HEK293 (cell line): ENCODE measurements around the gene IFRD2.
A peak's percentile ranks its signal among the peaks of the same experiment; 100 is the strongest.

Experiments used
- ATF2 ChIP-seq: fragments of 450-650 bp; formaldehyde crosslinking; IDR thresholded peaks from 2 replicates; pipeline ENCODE4 v1.5.1; 2016; ENCODE audit warnings: missing biosample characterization, missing genetic modification characterization, low read depth
- EGR2 ChIP-seq: fragments of 450-650 bp; formaldehyde crosslinking; IDR thresholded peaks from 2 replicates; pipeline ENCODE4 v1.5.1; 2016; ENCODE audit warnings: low read depth, missing biosample characterization, missing genetic modification characterization
- GLIS1 ChIP-seq: fragments of 450-650 bp; formaldehyde crosslinking; IDR thresholded peaks from 2 replicates; pipeline ENCODE4 v1.5.1; 2016; ENCODE audit warnings: missing biosample characterization, missing genetic modification characterization
- KLF1 ChIP-seq: fragments of 450-650 bp; formaldehyde crosslinking; IDR thresholded peaks from 2 replicates; pipeline ENCODE4 v1.5.1; 2016; ENCODE audit warnings: missing biosample characterization, missing genetic modification characterization
- KLF9 ChIP-seq: fragments of 450-650 bp; formaldehyde crosslinking; IDR thresholded peaks from 2 replicates; pipeline ENCODE4 v1.5.1; 2016; ENCODE audit warnings: missing biosample characterization, missing genetic modification characterization, low read depth
- OSR2 ChIP-seq: fragments of 450-650 bp; formaldehyde crosslinking; IDR thresholded peaks from 2 replicates; pipeline ENCODE4 v1.5.1; 2016; ENCODE audit warnings: missing biosample characterization, missing genetic modification characterization
- ZBTB10 ChIP-seq: fragments of 450-650 bp; formaldehyde crosslinking; IDR thresholded peaks from 2 replicates; pipeline ENCODE4 v1.5.1; 2016; ENCODE audit warnings: missing biosample characterization, missing genetic modification characterization
- ZBTB17 ChIP-seq: fragments of 450-650 bp; formaldehyde crosslinking; IDR thresholded peaks from 2 replicates; pipeline ENCODE4 v1.5.1; 2016; ENCODE audit warnings: missing biosample characterization, missing genetic modification characterization
- ZEB2 ChIP-seq: fragments of 450-650 bp; formaldehyde crosslinking; IDR thresholded peaks from 2 replicates; pipeline ENCODE4 v1.5.1; 2016; ENCODE audit warnings: missing biosample characterization, missing genetic modification characterization
- ZNF133 ChIP-seq: fragments of 450-650 bp; formaldehyde crosslinking; IDR thresholded peaks from 2 replicates; pipeline ENCODE4 v1.5.1; 2016; ENCODE audit warnings: missing biosample characterization, missing genetic modification characterization
- ZNF2 ChIP-seq: fragments of 450-650 bp; formaldehyde crosslinking; IDR thresholded peaks from 2 replicates; pipeline ENCODE4 v1.5.1; 2016; ENCODE audit warnings: missing biosample characterization, missing genetic modification characterization
- ZNF350 ChIP-seq: fragments of 450-650 bp; formaldehyde crosslinking; IDR thresholded peaks from 2 replicates; pipeline ENCODE4 v1.5.0; 2017; ENCODE audit warnings: missing biosample characterization, mild to moderate bottlenecking, missing genetic modification characterization
- ZNF398 ChIP-seq: fragments of 450-650 bp; formaldehyde crosslinking; IDR thresholded peaks from 2 replicates; pipeline ENCODE4 v1.5.1; 2017; ENCODE audit warnings: missing biosample characterization, missing genetic modification characterization
- ZNF423 ChIP-seq: fragments of 450-650 bp; formaldehyde crosslinking; IDR thresholded peaks from 2 replicates; pipeline ENCODE4 v1.5.1; 2016; ENCODE audit warnings: missing biosample characterization, missing genetic modification characterization
- ZNF449 ChIP-seq: fragments of 450-650 bp; formaldehyde crosslinking; IDR thresholded peaks from 2 replicates; pipeline ENCODE4 v1.5.1; 2017; ENCODE audit warnings: missing biosample characterization, mild to moderate bottlenecking, missing genetic modification characterization, moderate library complexity
- ZNF621 ChIP-seq: fragments of 450-650 bp; formaldehyde crosslinking; IDR thresholded peaks from 2 replicates; pipeline ENCODE4 v1.5.1; 2017; ENCODE audit warnings: missing biosample characterization, missing genetic modification characterization
- ZNF629 ChIP-seq: fragments of 450-650 bp; formaldehyde crosslinking; IDR thresholded peaks from 2 replicates; pipeline ENCODE4 v1.5.1; 2017; ENCODE audit warnings: missing biosample characterization, missing genetic modification characterization
- ZNF704 ChIP-seq: fragments of 450-650 bp; formaldehyde crosslinking; IDR thresholded peaks from 2 replicates; pipeline ENCODE4 v1.5.1; 2016; ENCODE audit warnings: missing biosample characterization, missing genetic modification characterization
- ZSCAN30 ChIP-seq: fragments of 450-650 bp; IDR thresholded peaks from 2 replicates; pipeline ENCODE4 v1.5.1; 2018; ENCODE audit warnings: missing biosample characterization, mild to moderate bottlenecking, missing genetic modification characterization, moderate library complexity
- TF ChIP-seq, protein P1 (sequence below): fragments of 450-650 bp; formaldehyde crosslinking; IDR thresholded peaks from 2 replicates; pipeline ENCODE4 v1.5.1; 2016; ENCODE audit warnings: missing biosample characterization, missing genetic modification characterization
- TF ChIP-seq, protein P2 (sequence below): fragments of 450-650 bp; formaldehyde crosslinking; IDR thresholded peaks from 2 replicates; pipeline ENCODE4 v1.5.1; 2016; ENCODE audit warnings: missing biosample characterization, missing genetic modification characterization
- TF ChIP-seq, protein P3 (sequence below): fragments of 450-650 bp; formaldehyde crosslinking; IDR thresholded peaks from 2 replicates; pipeline ENCODE4 v1.5.1; 2016; ENCODE audit warnings: missing biosample characterization, missing genetic modification characterization

IFRD2 gene

DNA sequence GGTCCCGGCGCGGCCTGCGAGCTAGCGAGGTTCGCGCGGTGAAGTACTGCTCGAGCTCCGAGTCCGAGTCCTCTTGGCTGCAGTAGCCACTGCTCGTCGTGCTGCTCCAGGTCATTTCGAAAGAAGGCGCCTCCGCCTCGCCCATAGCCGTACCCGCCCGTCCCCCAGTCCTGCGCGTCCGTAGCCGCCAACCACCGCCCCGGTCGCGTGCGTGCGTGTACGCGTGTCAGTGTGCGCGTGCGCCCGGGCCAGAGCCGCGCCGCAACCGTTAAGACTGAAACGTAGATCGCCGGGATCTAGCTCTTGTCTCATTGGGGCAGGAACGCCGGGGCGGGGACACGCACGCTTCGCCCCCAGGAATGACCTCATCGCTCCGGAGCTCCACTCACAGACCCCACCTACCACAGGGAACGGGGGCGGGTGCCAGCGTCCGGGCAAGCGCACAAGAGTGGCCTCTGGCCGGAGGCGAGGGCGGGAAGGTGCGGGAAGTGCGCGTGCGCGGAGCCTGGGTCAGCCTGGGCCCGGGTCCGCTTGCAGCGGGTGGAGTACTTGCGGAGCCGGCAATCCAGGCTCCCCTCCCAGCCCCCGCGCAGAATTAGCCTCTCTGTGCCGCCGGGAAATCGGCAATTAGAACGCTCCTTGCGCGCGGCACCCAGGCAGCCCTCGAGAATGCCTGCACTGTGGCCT lies 45.1 kb upstream of the IFRD2 start (continued):
- TF ChIP-seq ZNF2 (tag by site-specific recombination) (peak; percentile 70; the same call in 1 of the 2 replicates), ATF2 (tag by site-specific recombination) (peak; percentile 97), OSR2 (tag by site-specific recombination) (no peak), ZBTB10 (tag by site-specific recombination) (peak; percentile 77), ZEB2 (peak; percentile 80), ZBTB17 (peak; percentile 92), GLIS1 (tag by site-specific recombination) (peak; percentile 55), EGR2 (tag by site-specific recombination) (peak; percentile 83), ZNF423 (tag by site-specific recombination) (no peak), ZNF704 (tag by site-specific recombination) (no peak), KLF1 (peak; percentile 84), ZNF133 (tag by site-specific recombination) (peak; percentile 31; the same call in 1 of the 2 replicates), ZNF398 (tag by site-specific recombination) (0 out of 2 replicates have a peak, but pooled peaks have one; percentile 28), ZNF621 (no peak), ZSCAN30 (tag by site-specific recombination) (0 out of 2 replicates have a peak, but pooled peaks have one; percentile 43), KLF9 (tag by site-specific recombination) (peak; percentile 82), ZNF629 (tag by site-specific recombination) (peak; percentile 77), ZNF449 (no peak), ZNF350 (no peak)
- TF ChIP-seq, protein P1, sequence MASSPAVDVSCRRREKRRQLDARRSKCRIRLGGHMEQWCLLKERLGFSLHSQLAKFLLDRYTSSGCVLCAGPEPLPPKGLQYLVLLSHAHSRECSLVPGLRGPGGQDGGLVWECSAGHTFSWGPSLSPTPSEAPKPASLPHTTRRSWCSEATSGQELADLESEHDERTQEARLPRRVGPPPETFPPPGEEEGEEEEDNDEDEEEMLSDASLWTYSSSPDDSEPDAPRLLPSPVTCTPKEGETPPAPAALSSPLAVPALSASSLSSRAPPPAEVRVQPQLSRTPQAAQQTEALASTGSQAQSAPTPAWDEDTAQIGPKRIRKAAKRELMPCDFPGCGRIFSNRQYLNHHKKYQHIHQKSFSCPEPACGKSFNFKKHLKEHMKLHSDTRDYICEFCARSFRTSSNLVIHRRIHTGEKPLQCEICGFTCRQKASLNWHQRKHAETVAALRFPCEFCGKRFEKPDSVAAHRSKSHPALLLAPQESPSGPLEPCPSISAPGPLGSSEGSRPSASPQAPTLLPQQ (tag by site-specific recombination): peak; percentile 59
- TF ChIP-seq, protein P2, sequence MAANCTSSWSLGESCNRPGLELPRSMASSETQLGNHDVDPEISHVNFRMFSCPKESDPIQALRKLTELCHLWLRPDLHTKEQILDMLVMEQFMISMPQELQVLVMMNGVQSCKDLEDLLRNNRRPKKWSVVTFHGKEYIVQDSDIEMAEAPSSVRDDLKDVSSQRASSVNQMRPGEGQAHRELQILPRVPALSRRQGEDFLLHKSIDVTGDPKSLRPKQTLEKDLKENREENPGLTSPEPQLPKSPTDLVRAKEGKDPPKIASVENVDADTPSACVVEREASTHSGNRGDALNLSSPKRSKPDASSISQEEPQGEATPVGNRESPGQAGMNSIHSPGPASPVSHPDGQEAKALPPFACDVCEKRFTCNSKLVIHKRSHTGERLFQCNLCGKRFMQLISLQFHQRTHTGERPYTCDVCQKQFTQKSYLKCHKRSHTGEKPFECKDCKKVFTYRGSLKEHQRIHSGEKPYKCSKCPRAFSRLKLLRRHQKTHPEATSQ (tag by site-specific recombination): peak; percentile 89
- TF ChIP-seq, protein P3, sequence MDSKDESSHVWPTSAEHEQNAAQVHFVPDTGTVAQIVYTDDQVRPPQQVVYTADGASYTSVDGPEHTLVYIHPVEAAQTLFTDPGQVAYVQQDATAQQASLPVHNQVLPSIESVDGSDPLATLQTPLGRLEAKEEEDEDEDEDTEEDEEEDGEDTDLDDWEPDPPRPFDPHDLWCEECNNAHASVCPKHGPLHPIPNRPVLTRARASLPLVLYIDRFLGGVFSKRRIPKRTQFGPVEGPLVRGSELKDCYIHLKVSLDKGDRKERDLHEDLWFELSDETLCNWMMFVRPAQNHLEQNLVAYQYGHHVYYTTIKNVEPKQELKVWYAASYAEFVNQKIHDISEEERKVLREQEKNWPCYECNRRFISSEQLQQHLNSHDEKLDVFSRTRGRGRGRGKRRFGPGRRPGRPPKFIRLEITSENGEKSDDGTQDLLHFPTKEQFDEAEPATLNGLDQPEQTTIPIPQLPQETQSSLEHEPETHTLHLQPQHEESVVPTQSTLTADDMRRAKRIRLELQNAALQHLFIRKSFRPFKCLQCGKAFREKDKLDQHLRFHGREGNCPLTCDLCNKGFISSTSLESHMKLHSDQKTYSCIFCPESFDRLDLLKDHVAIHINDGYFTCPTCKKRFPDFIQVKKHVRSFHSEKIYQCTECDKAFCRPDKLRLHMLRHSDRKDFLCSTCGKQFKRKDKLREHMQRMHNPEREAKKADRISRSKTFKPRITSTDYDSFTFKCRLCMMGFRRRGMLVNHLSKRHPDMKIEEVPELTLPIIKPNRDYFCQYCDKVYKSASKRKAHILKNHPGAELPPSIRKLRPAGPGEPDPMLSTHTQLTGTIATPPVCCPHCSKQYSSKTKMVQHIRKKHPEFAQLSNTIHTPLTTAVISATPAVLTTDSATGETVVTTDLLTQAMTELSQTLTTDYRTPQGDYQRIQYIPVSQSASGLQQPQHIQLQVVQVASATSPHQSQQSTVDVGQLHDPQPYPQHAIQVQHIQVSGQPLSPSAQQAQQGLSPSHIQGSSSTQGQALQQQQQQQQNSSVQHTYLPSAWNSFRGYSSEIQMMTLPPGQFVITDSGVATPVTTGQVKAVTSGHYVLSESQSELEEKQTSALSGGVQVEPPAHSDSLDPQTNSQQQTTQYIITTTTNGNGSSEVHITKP (tag by site-specific recombination): peak; percentile 19; the same call in 1 of the 2 replicates
